Measurements from ENCODE around the gene TPRG1L. TPM values are rescaled to one million over a fixed set of nuclear protein-coding genes. Genes with fewer than 3 reads are reported as not detected.

The TPRG1L gene
- total RNA-seq, 4 donors from 2014 or later = 33.9 to 45.1 (median 40.0) TPM

DNA sequence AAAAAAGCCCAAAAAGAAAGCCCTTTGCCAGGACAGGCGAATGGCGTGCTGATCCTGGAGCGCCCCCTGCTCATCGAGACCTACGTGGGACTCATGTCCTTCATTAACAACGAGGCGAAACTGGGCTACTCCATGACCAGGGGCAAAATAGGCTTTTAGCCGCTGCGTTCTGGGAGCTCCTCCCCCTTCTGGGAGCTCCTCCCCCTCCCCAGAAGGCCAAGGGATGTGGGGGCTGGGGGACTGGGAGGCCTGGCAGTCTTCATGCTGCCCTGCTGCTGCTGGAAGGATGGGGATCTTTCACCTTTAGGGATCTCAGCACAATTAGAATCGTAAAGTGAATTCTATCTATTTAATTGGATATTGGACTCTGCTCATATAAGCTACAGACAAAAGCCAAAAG is 3.6 kb downstream of the TPRG1L start:
- peaks cover 21 to 34% of the 10 kb centered on the region in 2 donors for H3K36me3 ChIP-seq
- no peaks in the 10 kb centered on the region for H3K27me3 ChIP-seq
- TF ChIP-seq, protein P1, sequence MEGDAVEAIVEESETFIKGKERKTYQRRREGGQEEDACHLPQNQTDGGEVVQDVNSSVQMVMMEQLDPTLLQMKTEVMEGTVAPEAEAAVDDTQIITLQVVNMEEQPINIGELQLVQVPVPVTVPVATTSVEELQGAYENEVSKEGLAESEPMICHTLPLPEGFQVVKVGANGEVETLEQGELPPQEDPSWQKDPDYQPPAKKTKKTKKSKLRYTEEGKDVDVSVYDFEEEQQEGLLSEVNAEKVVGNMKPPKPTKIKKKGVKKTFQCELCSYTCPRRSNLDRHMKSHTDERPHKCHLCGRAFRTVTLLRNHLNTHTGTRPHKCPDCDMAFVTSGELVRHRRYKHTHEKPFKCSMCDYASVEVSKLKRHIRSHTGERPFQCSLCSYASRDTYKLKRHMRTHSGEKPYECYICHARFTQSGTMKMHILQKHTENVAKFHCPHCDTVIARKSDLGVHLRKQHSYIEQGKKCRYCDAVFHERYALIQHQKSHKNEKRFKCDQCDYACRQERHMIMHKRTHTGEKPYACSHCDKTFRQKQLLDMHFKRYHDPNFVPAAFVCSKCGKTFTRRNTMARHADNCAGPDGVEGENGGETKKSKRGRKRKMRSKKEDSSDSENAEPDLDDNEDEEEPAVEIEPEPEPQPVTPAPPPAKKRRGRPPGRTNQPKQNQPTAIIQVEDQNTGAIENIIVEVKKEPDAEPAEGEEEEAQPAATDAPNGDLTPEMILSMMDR (IDR thresholded peaks at IDR 0.05) = no peak
- TF ChIP-seq POLR2A (IDR thresholded peaks at IDR 0.05) = no peak
- no peaks in the 10 kb centered on the region for H3K9me3 ChIP-seq
- H3K27ac ChIP-seq = no peak overlapping the region
- H3K4me3 ChIP-seq (replicated peaks in 1 of 3) = no peak overlapping the region
- 83 to 88% methylated on average over 10 of the region's 10 CpGs for WGBS, 2 donors
- intact Hi-C loops (cut with DNase I) = no loop called here
- no peak for DNase-seq
- peaks cover 11 to 14% of the 10 kb centered on the region in 2 donors for H3K4me1 ChIP-seq

DNA sequence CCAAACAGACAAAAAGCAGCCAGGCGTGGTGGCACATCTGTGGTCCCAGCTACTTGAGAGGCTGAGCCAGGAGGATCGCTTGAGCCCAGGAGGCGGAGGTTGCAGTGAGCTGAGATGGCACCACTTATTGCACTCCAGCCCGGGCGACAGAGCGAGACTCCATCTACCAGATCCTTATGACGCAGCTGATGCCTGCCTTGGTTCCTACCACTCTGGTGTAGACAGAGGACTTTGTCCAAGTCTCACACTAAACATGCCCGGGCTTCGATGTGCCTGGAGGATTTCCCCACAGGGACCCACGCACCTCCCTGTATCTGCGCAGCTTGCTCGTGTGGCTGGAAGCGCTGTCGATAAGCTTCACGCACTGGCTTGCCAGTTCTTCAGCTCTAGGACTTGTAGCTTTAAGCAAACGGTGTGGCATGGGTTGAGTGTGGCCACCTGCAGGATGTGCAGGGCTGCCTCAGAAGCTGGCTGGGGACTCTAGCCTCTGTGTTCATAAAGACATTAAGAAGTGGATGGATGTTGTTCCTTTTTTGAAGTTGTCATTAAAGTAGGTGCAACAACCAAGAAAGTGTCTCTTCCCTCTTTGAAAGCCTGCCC is 4.8 kb downstream of the TPRG1L start:
- peaks cover 26 to 38% of the 10 kb centered on the region in 2 donors for H3K36me3 ChIP-seq
- intact Hi-C loops (cut with DNase I) = no loop called here

DNA sequence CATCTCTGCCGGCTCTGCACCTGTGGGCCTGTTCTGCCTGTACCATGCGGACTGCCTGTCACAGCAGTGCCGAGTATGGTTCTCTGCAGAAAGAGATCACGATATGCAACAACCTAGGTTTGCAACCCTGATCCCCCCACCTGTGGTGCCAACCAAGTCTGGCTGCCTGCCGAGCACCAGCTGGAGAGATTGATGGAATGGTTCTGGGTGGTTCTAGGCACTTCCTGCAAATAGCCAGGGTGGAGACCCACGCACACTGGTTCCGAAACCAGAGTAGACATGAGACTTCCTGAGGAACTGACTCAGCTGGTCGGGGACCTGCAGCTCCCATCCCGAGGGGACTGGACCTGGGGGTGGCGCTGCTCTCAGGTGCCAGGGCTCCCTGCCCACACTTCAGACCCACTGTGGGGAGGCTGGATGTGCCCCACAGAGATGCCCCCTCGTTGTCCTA is 5.4 kb downstream of the TPRG1L start:
- H3K27ac ChIP-seq = no peak overlapping the region
- no peak for TF ChIP-seq POLR2A (IDR thresholded peaks at IDR 0.05)
- TF ChIP-seq, protein P1 (IDR thresholded peaks at IDR 0.05) = no peak
- no peaks in the 10 kb centered on the region for H3K9me3 ChIP-seq
- H3K27me3 ChIP-seq = no peaks in the 10 kb centered on the region
- H3K4me1 ChIP-seq = peaks cover 6 to 8% of the 10 kb centered on the region in 2 donors
- H3K36me3 ChIP-seq = peaks cover 31 to 44% of the 10 kb centered on the region in 2 donors
- intact Hi-C loops (cut with DNase I) = no loop called here
- WGBS, 2 donors = 78 to 83% methylated on average over 9 to 10 of the region's 11 CpGs
- DNase-seq = no peak
- H3K4me3 ChIP-seq (replicated peaks in 1 of 3) = no peak overlapping the region

More for the DNA sequence above, 4.8 kb downstream of the TPRG1L start:
- 95 to 96% methylated on average over 15 to 16 of the region's 16 CpGs for WGBS, 2 donors
- Histone ChIP-seq H3K4me1 (peaks cover 6 to 8% of the 10 kb centered on the region in 2 donors), H3K4me3 (replicated peaks in 1 of 3) (no peak overlapping the region), H3K27me3 (no peaks in the 10 kb centered on the region), H3K9me3 (no peaks in the 10 kb centered on the region), H3K27ac (no peak overlapping the region)
- TF ChIP-seq, protein P1 (IDR thresholded peaks at IDR 0.05) = no peak
- TF ChIP-seq POLR2A (IDR thresholded peaks at IDR 0.05) = no peak
- no peak for DNase-seq

DNA sequence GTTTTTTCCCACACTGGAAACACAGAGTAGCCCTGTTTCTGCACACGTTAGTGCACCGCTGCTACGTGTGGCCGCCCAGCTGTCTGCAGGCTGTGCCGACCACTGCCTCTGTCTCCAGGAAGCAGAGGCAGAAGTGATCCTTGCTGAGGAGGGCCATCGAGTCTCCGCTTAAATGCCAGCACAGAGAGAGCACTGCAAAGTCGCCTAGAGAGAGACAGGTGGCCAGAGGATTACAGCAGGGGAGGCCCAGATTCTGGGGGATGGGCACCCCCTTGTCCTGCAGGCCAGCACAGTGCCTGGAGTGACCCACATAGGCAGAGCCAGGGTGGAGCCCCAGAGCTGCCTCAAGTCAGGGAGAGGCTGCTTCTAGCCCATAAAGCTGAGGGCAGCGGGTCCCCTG is 6.1 kb downstream of the TPRG1L start:
- no peak for DNase-seq
- H3K36me3 ChIP-seq = peaks cover 37 to 48% of the 10 kb centered on the region in 2 donors
- intact Hi-C loops (cut with DNase I) = no loop called here
- no peak overlapping the region for H3K27ac ChIP-seq
- TF ChIP-seq, protein P1 (IDR thresholded peaks at IDR 0.05) = no peak
- no peak for TF ChIP-seq POLR2A (IDR thresholded peaks at IDR 0.05)
- H3K9me3 ChIP-seq = no peaks in the 10 kb centered on the region
- H3K4me1 ChIP-seq = peaks cover under 1 to 2% of the 10 kb centered on the region in 2 donors
- no peaks in the 10 kb centered on the region for H3K27me3 ChIP-seq
- WGBS, 2 donors = 84 to 86% methylated on average over 8 to 9 of the region's 9 CpGs
- H3K4me3 ChIP-seq (replicated peaks in 1 of 3) = no peak overlapping the region
